HEK293 (cell line): ENCODE results near the gene TPM4.

ENCODE experiments used
- CTCF ChIA-PET: fragments of 350-600 bp; formaldehyde crosslinking; extraction: SDS; loops from one replicate; lab custom pipeline; 2021; ENCODE audit warnings: antibody characterized with exemption; lab: Yijun Ruan, JAX
- POLR2A ChIA-PET: fragments of 300-600 bp; formaldehyde crosslinking; extraction: SDS; loops from one replicate; lab custom pipeline; 2020; ENCODE audit warnings: antibody characterized with exemption, inconsistent platforms; lab: Yijun Ruan, JAX
- H3K27ac ChIP-seq: fragments of 200-500 bp; sonication (Bioruptor generic); 2 replicates; pipeline ENCODE4 v1.5.1; 2014; ENCODE audit warnings: low read depth, low read length, control low read depth, inconsistent platforms; ENCODE audit errors: extremely low read depth
- H3K36me3 ChIP-seq, 2 experiments: fragments of 200-500 bp in 1 of 2; sonication (Bioruptor generic) in 1 of 2; 1 replicate in 1 of 2; 2 replicates in 1 of 2; pipeline ENCODE4 v1.5.1; 2014 to 2017; ENCODE audit warnings: inconsistent platforms in 2 of 2, low read length in 2 of 2; ENCODE audit not compliant: control insufficient read depth in 2 of 2, insufficient read depth in 1 of 2
- H3K4me1 ChIP-seq: fragments of 200-500 bp; sonication (Bioruptor generic); 2 replicates; pipeline ENCODE4 v1.5.1; 2014; ENCODE audit warnings: mild to moderate bottlenecking, low read length, inconsistent platforms; ENCODE audit not compliant: control insufficient read depth, insufficient read depth
- H3K4me3 ChIP-seq: 2 replicates; pipeline ENCODE4 v1.5.1; 2011; ENCODE audit warnings: low read depth, mild to moderate bottlenecking, control low read depth, low read length, moderate library complexity
- H3K9me3 ChIP-seq: fragments of 200-500 bp; sonication (Bioruptor generic); 2 replicates; pipeline ENCODE4 v1.5.1; 2014; ENCODE audit warnings: low read depth, low read length, inconsistent platforms; ENCODE audit not compliant: control insufficient read depth, insufficient read depth
- HIC1 ChIP-seq: fragments of 450-650 bp; formaldehyde crosslinking; IDR thresholded peaks from 2 replicates; pipeline ENCODE4 v1.5.1; 2016; ENCODE audit warnings: missing biosample characterization, missing genetic modification characterization
- HOXC10 ChIP-seq: sonication (generic); formaldehyde crosslinking; IDR thresholded peaks from 2 replicates; pipeline ENCODE4 v1.8.1; 2023; ENCODE audit warnings: mild to moderate bottlenecking, missing genetic modification reagents
- KLF16 ChIP-seq: fragments of 450-650 bp; formaldehyde crosslinking; IDR thresholded peaks from 2 replicates; pipeline ENCODE4 v1.5.1; 2017; ENCODE audit warnings: missing biosample characterization, missing genetic modification characterization
- KLF7 ChIP-seq: fragments of 450-650 bp; formaldehyde crosslinking; IDR thresholded peaks from 2 replicates; pipeline ENCODE4 v1.5.1; 2016; ENCODE audit warnings: missing biosample characterization, missing genetic modification characterization, borderline replicate concordance
- PRDM1 ChIP-seq: fragments of 450-650 bp; formaldehyde crosslinking; IDR thresholded peaks from 2 replicates; pipeline ENCODE4; 2016; ENCODE audit warnings: missing biosample characterization, missing genetic modification characterization
- PRDM4 ChIP-seq: fragments of 450-650 bp; formaldehyde crosslinking; IDR thresholded peaks from 2 replicates; pipeline ENCODE4 v1.5.1; 2017; ENCODE audit warnings: missing biosample characterization, missing genetic modification characterization
- REST ChIP-seq: fragments of 450-650 bp; formaldehyde crosslinking; IDR thresholded peaks from 2 replicates; pipeline ENCODE4 v1.5.1; 2016; ENCODE audit warnings: missing biosample characterization, missing genetic modification characterization
- SP7 ChIP-seq: fragments of 450-650 bp; formaldehyde crosslinking; IDR thresholded peaks from 2 replicates; pipeline ENCODE4 v1.5.1; 2016; ENCODE audit warnings: missing biosample characterization, missing genetic modification characterization
- WT1 ChIP-seq: fragments of 450-650 bp; formaldehyde crosslinking; IDR thresholded peaks from 2 replicates; pipeline ENCODE4 v1.5.1; 2016; ENCODE audit warnings: missing biosample characterization, missing genetic modification characterization
- YY2 ChIP-seq: fragments of 450-650 bp; formaldehyde crosslinking; IDR thresholded peaks from 2 replicates; pipeline ENCODE4 v1.5.1; 2016; ENCODE audit warnings: missing biosample characterization, missing genetic modification characterization
- ZNF112 ChIP-seq: fragments of 450-650 bp; formaldehyde crosslinking; IDR thresholded peaks from 2 replicates; pipeline ENCODE4 v1.5.0; 2017; ENCODE audit warnings: missing biosample characterization, missing genetic modification characterization
- ZNF157 ChIP-seq: fragments of 450-650 bp; formaldehyde crosslinking; IDR thresholded peaks from 2 replicates; pipeline ENCODE4 v1.5.1; 2016; ENCODE audit warnings: missing biosample characterization, missing genetic modification characterization
- ZNF292 ChIP-seq: fragments of 450-650 bp; formaldehyde crosslinking; IDR thresholded peaks from 2 replicates; pipeline ENCODE4 v1.5.1; 2016; ENCODE audit warnings: low read depth, missing biosample characterization, missing genetic modification characterization, borderline replicate concordance
- ZNF426 ChIP-seq: fragments of 450-650 bp; formaldehyde crosslinking; IDR thresholded peaks from 2 replicates; pipeline ENCODE4 v1.5.1; 2017; ENCODE audit warnings: missing biosample characterization, missing genetic modification characterization, mild to moderate bottlenecking, inconsistent platforms, moderate library complexity
- ZNF473 ChIP-seq: fragments of 450-650 bp; formaldehyde crosslinking; IDR thresholded peaks from 2 replicates; pipeline ENCODE4 v1.5.1; 2017; ENCODE audit warnings: missing biosample characterization, missing genetic modification characterization
- ZNF518A ChIP-seq: fragments of 450-650 bp; formaldehyde crosslinking; conservative IDR thresholded peaks from 2 replicates; pipeline ENCODE4 v1.5.1; 2016; ENCODE audit warnings: low read depth, missing biosample characterization, missing genetic modification characterization
- ZNF521 ChIP-seq: fragments of 450-650 bp; formaldehyde crosslinking; IDR thresholded peaks from 2 replicates; pipeline ENCODE4 v1.5.1; 2017; ENCODE audit warnings: missing biosample characterization, mild to moderate bottlenecking, missing genetic modification characterization
- ZNF555 ChIP-seq: fragments of 450-650 bp; formaldehyde crosslinking; conservative IDR thresholded peaks from 2 replicates; pipeline ENCODE4 v1.5.1; 2017; ENCODE audit warnings: missing biosample characterization, mild to moderate bottlenecking, missing genetic modification characterization, inconsistent platforms
- ZNF596 ChIP-seq: fragments of 450-650 bp; IDR thresholded peaks from 2 replicates; pipeline ENCODE4 v1.5.0; 2018; ENCODE audit warnings: missing biosample characterization, mild to moderate bottlenecking, missing genetic modification characterization, moderate library complexity
- ZNF670 ChIP-seq: fragments of 450-650 bp; formaldehyde crosslinking; IDR thresholded peaks from 2 replicates; pipeline ENCODE4 v1.5.1; 2016; ENCODE audit warnings: missing biosample characterization, missing genetic modification characterization, low read depth
- ZNF677 ChIP-seq: fragments of 450-650 bp; IDR thresholded peaks from 2 replicates; pipeline ENCODE4 v1.5.0; 2018; ENCODE audit warnings: missing biosample characterization, mild to moderate bottlenecking, missing genetic modification characterization, moderate library complexity
- ZSCAN16 ChIP-seq: fragments of 450-650 bp; formaldehyde crosslinking; IDR thresholded peaks from 2 replicates; pipeline ENCODE4 v1.5.1; 2016; ENCODE audit warnings: missing biosample characterization, missing genetic modification characterization
- ZSCAN23 ChIP-seq: fragments of 450-650 bp; formaldehyde crosslinking; IDR thresholded peaks from 2 replicates; pipeline ENCODE4 v1.5.1; 2016; ENCODE audit warnings: missing biosample characterization, missing genetic modification characterization

The TPM4 gene

GRCh38 chr19:16040642-16041041 is 35.7 kb upstream of the TPM4 start (continued):
- TF ChIP-seq HIC1 (tag by site-specific recombination) = no peak
- TF ChIP-seq KLF7 (tag by site-specific recombination) = no peak
- TF ChIP-seq ZNF555 (tag by site-specific recombination) = no peak
- no peak for TF ChIP-seq ZNF518A (tag by site-specific recombination)
- TF ChIP-seq SP7 (tag by site-specific recombination) = no peak
- no peak for TF ChIP-seq WT1 (tag by site-specific recombination)

- Histone ChIP-seq H3K9me3 (no peaks in the 10 kb centered on the region), H3K27ac (no peak overlapping the region), H3K36me3 (no peaks in the 10 kb centered on the region), H3K4me3 (no peak overlapping the region), H3K4me1 (no peaks in the 10 kb centered on the region)
- ChIA-PET CTCF (interaction anchor here (0.6 to 2.8 kb wide), 61 partner anchors 9 to 1375 kb away, joined by 3 to 18 read pairs (median 4); partner anchors contain the start of genes FAM32A, OR10H3 and TPM4), POLR2A (interaction anchor here (0.7 to 1.3 kb wide), 4 partner anchors 70 to 156 kb away, joined by 3 to 5 read pairs (median 4); partner anchors contain the start of genes AP1M1, FAM32A and RAB8A)
- TF ChIP-seq ZNF670 (tag by site-specific recombination) = no peak
- no peak for TF ChIP-seq ZNF677 (tag by site-specific recombination)
- no peak for TF ChIP-seq ZNF292 (tag by site-specific recombination)
- TF ChIP-seq ZNF112 (tag by site-specific recombination) = no peak
- no peak for TF ChIP-seq ZNF521 (tag by site-specific recombination)
- no peak for TF ChIP-seq ZNF596 (tag by site-specific recombination)
- no peak for TF ChIP-seq KLF16 (tag by site-specific recombination)
- no peak for TF ChIP-seq PRDM4
- TF ChIP-seq REST (tag by site-specific recombination) = no peak
- TF ChIP-seq ZNF426 = no peak
- no peak for TF ChIP-seq ZNF157
- TF ChIP-seq YY2 (tag by site-specific recombination) = no peak
- no peak for TF ChIP-seq ZNF473
- TF ChIP-seq HOXC10 = no peak
- TF ChIP-seq ZSCAN16 (tag by site-specific recombination) = no peak
- no peak for TF ChIP-seq PRDM1 (tag by site-specific recombination)
- no peak for TF ChIP-seq ZSCAN23 (tag by site-specific recombination)
- no peak for TF ChIP-seq SP7 (tag by site-specific recombination)
These were observed 34.9 kb upstream of the TPM4 start for GRCh38 chr19:16041299-16041990.
